Astrocyte (in vitro differentiated cells and primary cell): ENCODE measurements around the gene BACH2. TPM values are rescaled to one million over a fixed set of nuclear protein-coding genes. Genes with fewer than 3 reads are reported as not detected.

Source experiments
- DNase-seq: peaks from one replicate; pipeline ENCODE4 v3.0.0-alpha.2; 2010; ENCODE audit warnings: low read depth
- FAIRE-seq: peaks from 2 replicates; lab custom pipeline; 2011; peaks lifted over from hg19 to GRCh38; lab: Jason Lieb, UNC
- H2AFZ ChIP-seq: 2 replicates; pipeline ENCODE4 v1.6.0; 2012; ENCODE audit warnings: low read depth, low read length, inconsistent platforms
- H3K27ac ChIP-seq: 2 replicates; pipeline ENCODE4 v1.5.1; 2011; ENCODE audit warnings: low read depth, low read length, inconsistent platforms
- H3K27me3 ChIP-seq: 2 replicates; pipeline ENCODE4 v1.6.0; 2011; ENCODE audit warnings: low read length, inconsistent platforms; ENCODE audit not compliant: insufficient read depth
- H3K36me3 ChIP-seq: 2 replicates; pipeline ENCODE4 v1.5.1; 2011; ENCODE audit warnings: low read length, inconsistent platforms; ENCODE audit not compliant: insufficient read depth
- H3K4me1 ChIP-seq: 2 replicates; pipeline ENCODE4 v1.5.1; 2011; ENCODE audit warnings: low read length, inconsistent platforms; ENCODE audit not compliant: insufficient read depth
- H3K4me2 ChIP-seq: 2 replicates; pipeline ENCODE4 v1.6.0; 2012; ENCODE audit warnings: low read length, inconsistent platforms
- H3K4me3 ChIP-seq: 2 replicates; pipeline ENCODE4 v1.5.1; 2011; ENCODE audit warnings: low read depth, mild to moderate bottlenecking, low read length, inconsistent platforms; ENCODE audit not compliant: insufficient read depth
- H3K79me2 ChIP-seq: 2 replicates; pipeline ENCODE4 v1.6.0; 2012; ENCODE audit warnings: mild to moderate bottlenecking, low read length, inconsistent platforms; ENCODE audit not compliant: insufficient read depth
- H3K9ac ChIP-seq: 2 replicates; pipeline ENCODE4 v1.6.0; 2012; ENCODE audit warnings: mild to moderate bottlenecking, low read length, inconsistent platforms
- H3K9me3 ChIP-seq: 2 replicates; pipeline ENCODE4 v1.5.1; 2012; ENCODE audit warnings: low read depth, mild to moderate bottlenecking, low read length, inconsistent platforms; ENCODE audit not compliant: insufficient read depth
- H4K20me1 ChIP-seq: 2 replicates; pipeline ENCODE4 v1.6.0; 2012; ENCODE audit warnings: low read length, inconsistent platforms; ENCODE audit not compliant: insufficient read depth
- H3K27ac Mint-ChIP-seq: one replicate; pipeline ENCODE4 v1.8.0; 2021; ENCODE audit warnings: mild to moderate bottlenecking, mixed read lengths; ENCODE audit not compliant: unreplicated experiment
- H3K27me3 Mint-ChIP-seq: one replicate; pipeline ENCODE4 v1.8.0; 2021; ENCODE audit warnings: low read depth, mixed read lengths; ENCODE audit not compliant: unreplicated experiment
- H3K36me3 Mint-ChIP-seq: one replicate; pipeline ENCODE4 v1.8.0; 2021; ENCODE audit warnings: low read depth, mixed read lengths; ENCODE audit not compliant: unreplicated experiment
- H3K4me1 Mint-ChIP-seq: one replicate; pipeline ENCODE4 v1.8.0; 2021; ENCODE audit warnings: low read depth, mixed read lengths; ENCODE audit not compliant: unreplicated experiment
- H3K4me3 Mint-ChIP-seq: one replicate; pipeline ENCODE4 v1.8.0; 2021; ENCODE audit warnings: mild to moderate bottlenecking, moderate library complexity, mixed read lengths; ENCODE audit not compliant: unreplicated experiment
- H3K9me3 Mint-ChIP-seq: one replicate; pipeline ENCODE4 v1.8.0; 2021; ENCODE audit warnings: mild to moderate bottlenecking, mixed read lengths; ENCODE audit not compliant: unreplicated experiment
- CTCF ChIP-seq: IDR thresholded peaks from 2 replicates; pipeline ENCODE4 v1.5.1; 2011; ENCODE audit warnings: low read depth, mild to moderate bottlenecking, inconsistent platforms, low read length, moderate library complexity; ENCODE audit not compliant: insufficient read depth
- EZH2 ChIP-seq: IDR thresholded peaks from 2 replicates; pipeline ENCODE4 v1.6.1; 2012; ENCODE audit warnings: mild to moderate bottlenecking, low read length, inconsistent platforms; ENCODE audit not compliant: insufficient read depth
- total RNA-seq: library from RNA; stranded (reverse); gene quantifications from 2 replicates; pipeline ENCODE4 v1.2.1, GENCODE V29; 2021

The BACH2 gene
- total RNA-seq, 1 donor from 2014 or later = 17.5 TPM

- H3K4me3 ChIP-seq = no peak overlapping the region
- H3K4me1 ChIP-seq = peaks cover 15% of the 10 kb centered on the region
- peaks cover 10% of the 10 kb centered on the region for H3K36me3 Mint-ChIP-seq
- no peaks in the 10 kb centered on the region for H3K27me3 ChIP-seq
- no peaks in the 10 kb centered on the region for H3K36me3 ChIP-seq
- no peaks in the 10 kb centered on the region for H3K9me3 Mint-ChIP-seq
- H3K27ac Mint-ChIP-seq = no peak overlapping the region
- no peaks in the 10 kb centered on the region for H4K20me1 ChIP-seq
- H3K27ac ChIP-seq = no peak overlapping the region
- DNase-seq (no peak), FAIRE-seq (no peak)
- no peak for TF ChIP-seq EZH2
- H3K4me3 Mint-ChIP-seq = no peak overlapping the region
- no peak overlapping the region for H2AFZ ChIP-seq
- H3K9ac ChIP-seq = no peak overlapping the region
- H3K4me2 ChIP-seq = no peak overlapping the region
- peaks cover 15% of the 10 kb centered on the region for H3K4me1 Mint-ChIP-seq
- H3K27me3 Mint-ChIP-seq = no peaks in the 10 kb centered on the region
- no peaks in the 10 kb centered on the region for H3K79me2 ChIP-seq
- H3K9me3 ChIP-seq = no peaks in the 10 kb centered on the region
These were observed 291.4 kb downstream of the BACH2 start for GRCh38 chr6:90005048-90005827.

- TF ChIP-seq EZH2 = no peak
- no peaks in the 10 kb centered on the region for H4K20me1 ChIP-seq
- H3K36me3 Mint-ChIP-seq = peaks cover 10% of the 10 kb centered on the region
- no peak overlapping the region for H2AFZ ChIP-seq
- H3K9ac ChIP-seq = no peak overlapping the region
- no peak overlapping the region for H3K4me3 Mint-ChIP-seq
- H3K9me3 ChIP-seq = no peaks in the 10 kb centered on the region
- peaks cover 18% of the 10 kb centered on the region for H3K4me1 Mint-ChIP-seq
- H3K27me3 ChIP-seq = no peaks in the 10 kb centered on the region
- no peak overlapping the region for H3K27ac Mint-ChIP-seq
- H3K36me3 ChIP-seq = no peaks in the 10 kb centered on the region
- no peak for FAIRE-seq
- no peaks in the 10 kb centered on the region for H3K79me2 ChIP-seq
- no peaks in the 10 kb centered on the region for H3K9me3 Mint-ChIP-seq
- H3K4me2 ChIP-seq = no peak overlapping the region
- DNase-seq = no peak
- H3K27me3 Mint-ChIP-seq = no peaks in the 10 kb centered on the region
- no peak overlapping the region for H3K4me3 ChIP-seq
- no peak overlapping the region for H3K27ac ChIP-seq
- peaks cover 19% of the 10 kb centered on the region for H3K4me1 ChIP-seq
These were observed 292.1 kb downstream of the BACH2 start for GRCh38 chr6:90004511-90004910.

GRCh38 chr6:90003941-90004340, 292.7 kb downstream of the BACH2 start:
- no peak overlapping the region for H3K27ac ChIP-seq
- H3K27me3 ChIP-seq = no peaks in the 10 kb centered on the region
- H3K4me3 ChIP-seq = no peak overlapping the region
- no peak overlapping the region for H2AFZ ChIP-seq
- H3K36me3 ChIP-seq = no peaks in the 10 kb centered on the region
- FAIRE-seq = peak; percentile 55
- H3K4me1 ChIP-seq = peaks cover 17% of the 10 kb centered on the region
- H3K9me3 ChIP-seq = no peaks in the 10 kb centered on the region
- H4K20me1 ChIP-seq = no peaks in the 10 kb centered on the region
- H3K4me3 Mint-ChIP-seq = no peak overlapping the region
- H3K4me1 Mint-ChIP-seq = peaks cover 13% of the 10 kb centered on the region
- no peak overlapping the region for H3K27ac Mint-ChIP-seq
- H3K9me3 Mint-ChIP-seq = no peaks in the 10 kb centered on the region
- H3K27me3 Mint-ChIP-seq = no peaks in the 10 kb centered on the region
- H3K79me2 ChIP-seq = no peaks in the 10 kb centered on the region
- DNase-seq = peak; percentile 56
- no peak overlapping the region for H3K9ac ChIP-seq
- no peak for TF ChIP-seq CTCF
- TF ChIP-seq EZH2 = no peak
- H3K36me3 Mint-ChIP-seq = peaks cover 10% of the 10 kb centered on the region
- H3K4me2 ChIP-seq = no peak overlapping the region
